Hepatocyte (in vitro differentiated cells): ENCODE results near the gene TK1. TPM values are rescaled to one million over a fixed set of nuclear protein-coding genes. Genes with fewer than 3 reads are reported as not detected.

Experiments used
- DNase-seq: peaks from one replicate; pipeline ENCODE4 v3.0.0-alpha.2; 2016; ENCODE audit warnings: low spot score
- H2AFZ ChIP-seq: fragments of 200-600 bp; sonication (generic); 2 replicates; pipeline ENCODE4 v1.6.0; 2016; ENCODE audit warnings: antibody characterized with exemption, mild to moderate bottlenecking
- H3K27ac ChIP-seq: fragments of 200-600 bp; sonication (generic); 2 replicates; pipeline ENCODE4 v1.5.1; 2016; ENCODE audit warnings: mild to moderate bottlenecking
- H3K27me3 ChIP-seq: fragments of 200-600 bp; sonication (generic); 2 replicates; pipeline ENCODE4 v1.6.1; 2016
- H3K36me3 ChIP-seq: fragments of 200-600 bp; sonication (generic); replicated peaks from 2 replicates; pipeline ENCODE4 v1.5.1; 2016; ENCODE audit warnings: low read depth; ENCODE audit not compliant: insufficient read depth
- H3K4me1 ChIP-seq: fragments of 200-600 bp; sonication (generic); 2 replicates; pipeline ENCODE4 v1.5.1; 2016; ENCODE audit warnings: mild to moderate bottlenecking, moderate library complexity; ENCODE audit not compliant: insufficient read depth
- H3K4me2 ChIP-seq: fragments of 200-600 bp; sonication (generic); 2 replicates; pipeline ENCODE4 v1.6.0; 2016
- H3K4me3 ChIP-seq: fragments of 200-600 bp; sonication (generic); 2 replicates; pipeline ENCODE4 v1.5.1; 2016; ENCODE audit warnings: mild to moderate bottlenecking
- H3K79me2 ChIP-seq: fragments of 200-600 bp; sonication (generic); 2 replicates; pipeline ENCODE4 v1.6.0; 2017; ENCODE audit warnings: mild to moderate bottlenecking
- H3K9me2 ChIP-seq: fragments of 200-600 bp; sonication (generic); replicated peaks from 2 replicates; pipeline ENCODE4 v1.6.0; 2017; ENCODE audit warnings: mild to moderate bottlenecking; ENCODE audit not compliant: insufficient read depth
- H3K9me3 ChIP-seq: fragments of 200-600 bp; sonication (generic); 2 replicates; pipeline ENCODE4 v1.5.1; 2016; ENCODE audit warnings: low read depth, mild to moderate bottlenecking
- H4K20me1 ChIP-seq: fragments of 200-600 bp; sonication (generic); 2 replicates; pipeline ENCODE4 v1.6.0; 2016; ENCODE audit warnings: mild to moderate bottlenecking; ENCODE audit not compliant: insufficient read depth, poor library complexity, severe bottlenecking
- CTCF ChIP-seq: fragments of 200-600 bp; sonication (generic); IDR thresholded peaks from 2 replicates; pipeline ENCODE4 v1.5.1; 2016; ENCODE audit warnings: antibody characterized with exemption, mild to moderate bottlenecking; ENCODE audit not compliant: poor library complexity
- EZH2 ChIP-seq: fragments of 200-600 bp; sonication (generic); IDR thresholded peaks from 2 replicates; pipeline ENCODE4 v1.6.1; 2016; ENCODE audit warnings: antibody characterized with exemption, mild to moderate bottlenecking, borderline replicate concordance
- EZH2phosphoT487 ChIP-seq: fragments of 200-600 bp; sonication (generic); IDR thresholded peaks from one replicate; pipeline ENCODE4 v1.6.1; 2018; ENCODE audit warnings: antibody characterized with exemption, mild to moderate bottlenecking, low read depth, moderate library complexity; ENCODE audit not compliant: unreplicated experiment, severe bottlenecking
- WGBS: methylation state at CpG from one replicate; pipeline ENCODE4 v1.1.6; 2016; ENCODE audit warnings: low lambda C conversion rate; ENCODE audit errors: missing lambda C conversion rate; 5-methylcytosine and 5-hydroxymethylcytosine counted together
- polyA plus RNA-seq: library from polyadenylated mRNA; unstranded; fragments of >200 nt; fragmentation: Nextera tagmentation; extraction: Ambion mirVana; gene quantifications from 2 replicates; pipeline ENCODE4 v1.2.1, GENCODE V29; 2016
- total RNA-seq: library from RNA; depleted of rRNA; stranded (reverse); fragments of >200 nt; gene quantifications from 2 replicates; pipeline ENCODE4 v1.2.3, GENCODE V29; 2014

TK1 gene
- total and polyA plus RNA-seq, 2 experiments from 2014 or later, result 8.3 to 29.9 TPM

- H3K4me2 ChIP-seq, result no peak overlapping the region
- DNase-seq, result no peak
These were observed 20.4 kb downstream of the TK1 start for GRCh38 chr17:78166416-78166815.

GRCh38 chr17:78164748-78165607 lies 21.9 kb downstream of the TK1 start:
- Histone ChIP-seq H3K27me3 (no peaks in the 10 kb centered on the region), H3K36me3 (no peaks in the 10 kb centered on the region), H3K4me1 (peaks cover 3% of the 10 kb centered on the region), H2AFZ (no peak overlapping the region), H4K20me1 (no peaks in the 10 kb centered on the region), H3K9me3 (no peaks in the 10 kb centered on the region), H3K4me3 (no peak overlapping the region), H3K9me2 (no peaks in the 10 kb centered on the region), H3K27ac (no peak overlapping the region), H3K79me2 (peaks cover 15% of the 10 kb centered on the region), H3K4me2 (no peak overlapping the region)
- TF ChIP-seq EZH2, result no peak
- TF ChIP-seq EZH2phosphoT487, result no peak
- no peak for TF ChIP-seq CTCF
- 96% methylated on average over 16 of the region's 16 CpGs for WGBS
- no peak for DNase-seq

More at GRCh38 chr17:78166416-78166815, 20.4 kb downstream of the TK1 start:
- Histone ChIP-seq H3K79me2 (peaks cover 16% of the 10 kb centered on the region), H3K9me3 (no peaks in the 10 kb centered on the region), H3K4me3 (no peak overlapping the region), H4K20me1 (no peaks in the 10 kb centered on the region), H3K4me1 (peaks cover 3% of the 10 kb centered on the region), H3K36me3 (no peaks in the 10 kb centered on the region), H2AFZ (no peak overlapping the region), H3K27me3 (no peaks in the 10 kb centered on the region), H3K27ac (no peak overlapping the region), H3K9me2 (no peaks in the 10 kb centered on the region)
- WGBS, result 71% methylated on average over 5 of the region's 6 CpGs
- TF ChIP-seq CTCF, result no peak
- TF ChIP-seq EZH2phosphoT487, result no peak
- no peak for TF ChIP-seq EZH2

DNA sequence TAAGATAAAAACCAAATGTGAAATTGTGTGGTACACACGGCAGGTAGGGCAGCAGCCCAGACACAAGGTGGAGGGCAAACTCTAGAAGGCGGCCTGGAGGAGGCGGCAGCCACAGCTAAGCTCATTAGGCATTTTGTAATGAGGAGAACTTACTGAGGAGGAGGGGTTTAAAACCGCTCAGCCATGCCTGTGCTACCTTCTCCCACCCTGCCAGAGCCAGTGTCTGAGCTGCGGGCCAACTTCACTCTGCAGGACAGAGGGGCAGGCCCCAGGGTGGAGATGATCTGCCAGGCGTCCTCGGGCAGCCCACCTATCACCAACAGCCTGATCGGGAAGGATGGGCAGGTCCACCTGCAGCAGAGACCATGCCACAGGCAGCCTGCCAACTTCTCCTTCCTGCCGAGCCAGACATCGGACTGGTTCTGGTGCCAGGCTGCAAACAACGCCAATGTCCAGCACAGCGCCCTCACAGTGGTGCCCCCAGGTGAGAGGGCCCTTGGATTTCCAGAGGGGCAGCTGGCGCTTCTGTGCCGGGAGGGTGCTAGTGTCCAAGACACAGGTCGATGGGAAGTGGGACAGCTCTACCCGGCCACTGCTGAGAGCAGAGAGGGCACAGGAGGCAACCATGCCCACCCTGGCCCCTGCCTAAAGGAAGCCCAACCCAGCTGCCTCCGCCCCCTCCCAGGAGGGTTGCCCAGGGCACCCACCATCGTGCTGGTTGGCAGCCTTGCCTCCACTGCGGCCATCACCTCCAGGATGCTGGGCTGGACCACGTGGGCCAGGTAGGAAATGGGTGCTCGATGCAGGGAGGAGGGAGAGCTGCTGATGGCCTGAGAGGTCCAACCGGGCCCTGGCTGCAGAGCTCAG lies 22.7 kb downstream of the TK1 start:
- 91% methylated on average over 22 of the region's 22 CpGs for WGBS
- DNase-seq, result no peak

More for the DNA sequence above, 22.7 kb downstream of the TK1 start:
- Histone ChIP-seq H4K20me1 (no peaks in the 10 kb centered on the region), H3K79me2 (peaks cover 6% of the 10 kb centered on the region), H3K9me2 (no peaks in the 10 kb centered on the region), H3K27me3 (no peaks in the 10 kb centered on the region), H3K9me3 (no peaks in the 10 kb centered on the region), H3K4me2 (no peak overlapping the region), H3K27ac (no peak overlapping the region), H3K4me1 (peaks cover 3% of the 10 kb centered on the region), H3K4me3 (no peak overlapping the region), H2AFZ (no peak overlapping the region), H3K36me3 (no peaks in the 10 kb centered on the region)
- TF ChIP-seq EZH2, result no peak
- TF ChIP-seq EZH2phosphoT487, result no peak
- no peak for TF ChIP-seq CTCF
